H9 (cell line): ENCODE measurements around the gene TTBK1. TPM values are rescaled to one million over a fixed set of nuclear protein-coding genes. Genes with fewer than 3 reads are reported as not detected.

Source experiments
- DNase-seq: peaks from one replicate; pipeline ENCODE4 v3.0.0-alpha.2; 2017
- H2AFZ ChIP-seq: one replicate; pipeline ENCODE4 v1.6.1; 2013; ENCODE audit warnings: mild to moderate bottlenecking, low read length, control low read depth, moderate library complexity
- H2AK5ac ChIP-seq: 2 replicates; pipeline ENCODE4 v1.6.1; 2013; ENCODE audit warnings: low read length, control low read depth, mixed read lengths; ENCODE audit not compliant: insufficient read length
- H2BK120ac ChIP-seq: one replicate; pipeline ENCODE4 v1.6.1; 2013; ENCODE audit warnings: low read depth, mild to moderate bottlenecking, low read length, control low read depth, inconsistent platforms; ENCODE audit not compliant: poor library complexity, severe bottlenecking
- H2BK12ac ChIP-seq: 2 replicates; pipeline ENCODE4 v1.6.1; 2013; ENCODE audit warnings: low read length, control low read depth, mixed read lengths, low read depth; ENCODE audit not compliant: insufficient read length
- H2BK15ac ChIP-seq: 2 replicates; pipeline ENCODE4 v1.6.1; 2013; ENCODE audit warnings: low read depth, low read length, control low read depth
- H2BK20ac ChIP-seq: one replicate; pipeline ENCODE4 v1.6.1; 2013; ENCODE audit warnings: low read depth, mild to moderate bottlenecking, low read length, control low read depth, inconsistent platforms; ENCODE audit not compliant: poor library complexity, severe bottlenecking
- H2BK5ac ChIP-seq: 2 replicates; pipeline ENCODE4 v1.6.1; 2013; ENCODE audit warnings: low read length, control low read depth, mixed read lengths; ENCODE audit not compliant: insufficient read length
- H3K14ac ChIP-seq: 2 replicates; pipeline ENCODE4 v1.6.1; 2013; ENCODE audit warnings: low read length, control low read depth; ENCODE audit not compliant: insufficient read depth
- H3K18ac ChIP-seq: 2 replicates; pipeline ENCODE4 v1.6.1; 2013; ENCODE audit warnings: low read depth, mild to moderate bottlenecking, mixed read lengths, low read length, control low read depth; ENCODE audit not compliant: insufficient read length
- H3K23ac ChIP-seq: 2 replicates; pipeline ENCODE4 v1.6.1; 2013; ENCODE audit warnings: low read length, control low read depth, mixed read lengths, low read depth; ENCODE audit not compliant: insufficient read length
- H3K23me2 ChIP-seq: 2 replicates; pipeline ENCODE4 v1.6.1; 2013; ENCODE audit warnings: low read depth, mild to moderate bottlenecking, mixed read lengths, low read length, control low read depth; ENCODE audit not compliant: insufficient read length, poor library complexity, severe bottlenecking
- H3K27ac ChIP-seq: 2 replicates; pipeline ENCODE4 v1.5.1; 2013; ENCODE audit warnings: low read length, control low read depth, mixed read lengths, low read depth; ENCODE audit not compliant: insufficient read length
- H3K27me3 ChIP-seq: 2 replicates; pipeline ENCODE4 v1.6.1; 2013; ENCODE audit warnings: low read length, control low read depth, inconsistent platforms; ENCODE audit not compliant: insufficient read depth
- H3K4ac ChIP-seq: 2 replicates; pipeline ENCODE4 v1.6.1; 2013; ENCODE audit warnings: low read depth, mild to moderate bottlenecking, control low read depth, inconsistent platforms, low read length, moderate library complexity
- H3K4me1 ChIP-seq: 2 replicates; pipeline ENCODE4 v1.6.1; 2013; ENCODE audit warnings: low read length, control low read depth, inconsistent platforms; ENCODE audit not compliant: insufficient read depth
- H3K4me2 ChIP-seq: 2 replicates; pipeline ENCODE4 v1.6.1; 2013; ENCODE audit warnings: low read length, control low read depth, mixed read lengths; ENCODE audit not compliant: insufficient read length, insufficient read depth
- H3K56ac ChIP-seq: 2 replicates; pipeline ENCODE4 v1.6.1; 2013; ENCODE audit warnings: low read depth, mild to moderate bottlenecking, mixed read lengths, low read length, control low read depth; ENCODE audit not compliant: insufficient read length
- H3K79me1 ChIP-seq: 2 replicates; pipeline ENCODE4 v1.6.1; 2013; ENCODE audit warnings: low read depth, mild to moderate bottlenecking, moderate library complexity, low read length, control low read depth, inconsistent platforms; ENCODE audit not compliant: insufficient read depth, poor library complexity, severe bottlenecking
- H3K79me2 ChIP-seq: 2 replicates; pipeline ENCODE4 v1.6.1; 2013; ENCODE audit warnings: low read length, control low read depth, inconsistent platforms; ENCODE audit not compliant: insufficient read depth
- H3K9ac ChIP-seq: 2 replicates; pipeline ENCODE4 v1.6.1; 2013; ENCODE audit warnings: low read length, control low read depth, mixed read lengths; ENCODE audit not compliant: insufficient read length; ENCODE audit errors: extremely low read depth
- H3K9me3 ChIP-seq: one replicate; pipeline ENCODE4 v1.6.1; 2013; ENCODE audit warnings: low read depth, low read length, inconsistent platforms; ENCODE audit not compliant: control insufficient read depth
- H3T11ph ChIP-seq: one replicate; pipeline ENCODE4 v1.6.1; 2013; ENCODE audit warnings: mild to moderate bottlenecking, low read length, control low read depth, inconsistent platforms
- H4K20me1 ChIP-seq: one replicate; pipeline ENCODE4 v1.6.1; 2013; ENCODE audit not compliant: control insufficient read depth, insufficient read length, insufficient read depth
- H4K5ac ChIP-seq: 2 replicates; pipeline ENCODE4 v1.6.1; 2013; ENCODE audit warnings: low read depth, mild to moderate bottlenecking, mixed read lengths, low read length, control low read depth; ENCODE audit not compliant: insufficient read length
- H4K8ac ChIP-seq: replicated peaks from 2 replicates; pipeline ENCODE4 v1.6.1; 2013; ENCODE audit warnings: low read length, control low read depth, mixed read lengths, low read depth; ENCODE audit not compliant: insufficient read length
- H4K91ac ChIP-seq: 2 replicates; pipeline ENCODE4 v1.6.1; 2013; ENCODE audit warnings: low read depth, mild to moderate bottlenecking, moderate library complexity, mixed read lengths, low read length, control low read depth; ENCODE audit not compliant: insufficient read length
- H3K27ac Mint-ChIP-seq, 3 experiments: 2 replicates in 2 of 3; 3 replicates in 1 of 3; pipeline ENCODE4 v1.8.0; 2020 to 2021; ENCODE audit warnings: mixed read lengths in 3 of 3, mild to moderate bottlenecking in 1 of 3, moderate library complexity in 1 of 3
- H3K27me3 Mint-ChIP-seq: 2 replicates; pipeline ENCODE4 v1.8.0; 2021; ENCODE audit warnings: low read depth, mild to moderate bottlenecking, moderate library complexity, mixed read lengths
- H3K36me3 Mint-ChIP-seq, 3 experiments: 2 replicates in 2 of 3; 3 replicates in 1 of 3; pipeline ENCODE4 v1.8.0; 2020 to 2021; ENCODE audit warnings: low read depth in 3 of 3, mixed read lengths in 3 of 3; ENCODE audit not compliant: insufficient read depth in 1 of 3
- H3K4me1 Mint-ChIP-seq, 2 experiments: 2 replicates each; pipeline ENCODE4 v1.8.0; 2020; ENCODE audit warnings: mixed read lengths in 2 of 2
- H3K4me3 Mint-ChIP-seq, 2 experiments: 2 replicates in 1 of 2; 3 replicates in 1 of 2; pipeline ENCODE4 v1.8.0; 2020 to 2021; ENCODE audit warnings: mild to moderate bottlenecking in 2 of 2, mixed read lengths in 2 of 2, moderate library complexity in 1 of 2
- H3K9me3 Mint-ChIP-seq, 2 experiments: 2 replicates in 1 of 2; 3 replicates in 1 of 2; pipeline ENCODE4 v1.8.0; 2020; ENCODE audit warnings: mild to moderate bottlenecking in 2 of 2, mixed read lengths in 2 of 2, moderate library complexity in 1 of 2
- CTCF ChIP-seq: fragments of 200-600 bp; sonication (generic); conservative IDR thresholded peaks from 3 replicates; pipeline ENCODE4 v1.8.0; 2021; ENCODE audit warnings: antibody characterized with exemption, mild to moderate bottlenecking
- WGBS: extraction: QIAGEN DNeasy Blood & Tissue Kit; methylation state at CpG from one replicate; pipeline ENCODE4 v1.1.7; 2013; ENCODE audit warnings: missing lambda C conversion rate, low lambda C conversion rate, mixed read lengths; ENCODE audit not compliant: insufficient read length; ENCODE audit errors: extremely low coverage; 5-methylcytosine and 5-hydroxymethylcytosine counted together
- total RNA-seq: library from RNA; stranded (reverse); gene quantifications from 2 replicates; pipeline ENCODE4 v1.2.1, GENCODE V29; 2021

The TTBK1 gene
- total RNA-seq, 1 experiment from 2014 or later = 1.6 TPM

GRCh38 chr6:43296780-43297497 is 53.7 kb downstream of the TTBK1 start:
- H3K27ac Mint-ChIP-seq = no peak overlapping the region; a peak in 1 of 7 replicates

More at GRCh38 chr6:43296780-43297497, 53.7 kb downstream of the TTBK1 start:
- H3K23me2 ChIP-seq = no peaks in the 10 kb centered on the region
- Mint-ChIP-seq H3K4me1 (peaks cover 15% of the 10 kb centered on the region in 2 experiments), H3K27me3 (peaks cover 19% of the 10 kb centered on the region), H3K9me3 (no peaks in the 10 kb centered on the region), H3K4me3 (no peak overlapping the region), H3K36me3 (no peaks in the 10 kb centered on the region)
- H2BK20ac ChIP-seq = no peak overlapping the region
- H2BK12ac ChIP-seq = no peak overlapping the region
- H3K56ac ChIP-seq = no peak overlapping the region
- no peak overlapping the region for H3K27ac ChIP-seq
- H3K9me3 ChIP-seq = no peaks in the 10 kb centered on the region
- H2BK15ac ChIP-seq = no peak overlapping the region
- H3K4me1 ChIP-seq = no peaks in the 10 kb centered on the region
- no peak overlapping the region for H3T11ph ChIP-seq
- no peak overlapping the region for H3K4ac ChIP-seq
- no peak overlapping the region for H3K23ac ChIP-seq
- H3K14ac ChIP-seq = no peak overlapping the region
- no peak overlapping the region for H4K8ac ChIP-seq
- H3K4me2 ChIP-seq = no peak overlapping the region
- no peak overlapping the region for H3K18ac ChIP-seq
- H3K27me3 ChIP-seq = no peaks in the 10 kb centered on the region
- no peak overlapping the region for H2AFZ ChIP-seq
- H4K20me1 ChIP-seq = peaks cover 4% of the 10 kb centered on the region
- H3K79me1 ChIP-seq = no peaks in the 10 kb centered on the region
- H4K5ac ChIP-seq = no peak overlapping the region
- DNase-seq = no peak
- H2BK5ac ChIP-seq = no peak overlapping the region
- H3K9ac ChIP-seq = no peak overlapping the region
- no peak overlapping the region for H4K91ac ChIP-seq
- no CpG with 5 or more reads among the region's 5 CpGs for WGBS
- no peak for TF ChIP-seq CTCF
- H2BK120ac ChIP-seq = no peak overlapping the region
- no peaks in the 10 kb centered on the region for H3K79me2 ChIP-seq
- H2AK5ac ChIP-seq = no peak overlapping the region
